Colonic mucosa (tissue), 4 donors: ENCODE data around the gene SUMO2. TPM values are rescaled to one million over a fixed set of nuclear protein-coding genes. Genes with fewer than 3 reads are reported as not detected.
"Not testable (repeated sequence)": the region's sequence is repeated elsewhere in the genome, so short reads cannot be mapped to it uniquely, and the experiment has no call there.

Experiments
- DNase-seq: peaks from one replicate; pipeline ENCODE4 v3.0.0-alpha.2; 2020
- H3K27ac ChIP-seq: fragments of 200-600 bp; one replicate; pipeline ENCODE4 v1.8.0; 2021
- H3K27me3 ChIP-seq: fragments of 200-600 bp; one replicate; pipeline ENCODE4 v1.8.0; 2021
- H3K36me3 ChIP-seq: fragments of 200-600 bp; one replicate; pipeline ENCODE4 v1.8.0; 2021
- H3K4me1 ChIP-seq: fragments of 200-600 bp; one replicate; pipeline ENCODE4 v1.8.0; 2021; ENCODE audit warnings: mild to moderate bottlenecking
- H3K4me3 ChIP-seq: fragments of 200-600 bp; one replicate; pipeline ENCODE4 v1.8.0; 2021
- H3K9ac ChIP-seq, 2 donors: one replicate each; pipeline ENCODE4 v1.7.0; 2013; ENCODE audit warnings: control low read depth in 2 of 2, low read depth in 2 of 2, low read length in 2 of 2
- H3K9me3 ChIP-seq: fragments of 200-600 bp; one replicate; pipeline ENCODE4 v1.8.0; 2021
- CTCF ChIP-seq: fragments of 200-600 bp; IDR thresholded peaks from one replicate; pipeline ENCODE4 v1.8.0; 2022; ENCODE audit warnings: antibody characterized with exemption, mild to moderate bottlenecking
- intact Hi-C: fragments of 100-400 bp; cut with DNase I; formaldehyde crosslinking; loops from one replicate; pipeline ENCODE4 v1.14.1; 2022
- total RNA-seq, 2 donors: library from RNA; stranded (reverse); fragmentation: NEBNext Ultra II Directional in 1 of 2; extraction: Animal tissue kit (Norgen Biotek cat#: 25700) in 1 of 2; gene quantifications; one replicate each; pipeline ENCODE4 v1.2.1, GENCODE V29; 2021
- donor health status: healthy.
- donor health status: DM: no; HTN: no; CAD: no.
- donor health status: DM: no; HTN: no; CAD: no.

The SUMO2 gene
- total RNA-seq, 2 donors from 2014 or later = 298 to 319 TPM

GRCh38 chr17:75133001-75133400 lies 49.8 kb downstream of the SUMO2 start:
- no peak overlapping the region for H3K4me3 ChIP-seq
- no peak overlapping the region for H3K9ac ChIP-seq
- peaks cover 12% of the 10 kb centered on the region for H3K4me1 ChIP-seq
- TF ChIP-seq CTCF = no peak
- H3K27me3 ChIP-seq = no peaks in the 10 kb centered on the region
- H3K9me3 ChIP-seq = no peaks in the 10 kb centered on the region
- intact Hi-C loops = no loop called here
- DNase-seq = no peak
- H3K36me3 ChIP-seq = no peaks in the 10 kb centered on the region
- no peak overlapping the region for H3K27ac ChIP-seq

- H3K36me3 ChIP-seq, H3K9me3 ChIP-seq, H3K27me3 ChIP-seq, intact Hi-C loops, DNase-seq: not testable (repeated sequence)
- H3K9ac ChIP-seq = peak overlapping the region; percentile 82 to 93
- peaks cover 12% of the 10 kb centered on the region for H3K4me1 ChIP-seq
- H3K4me3 ChIP-seq = peak overlapping the region; percentile 83
- H3K27ac ChIP-seq = peak overlapping the region; percentile 94
Observed at GRCh38 chr17:75132018-75133000, 50.5 kb downstream of the SUMO2 start.

GRCh38 chr17:75131278-75132017 lies 51.3 kb downstream of the SUMO2 start, which contains the start of gene NT5C:
Gene NT5C, minus strand, starts transcription at chr17:75131742. Its CDS starts 35 bp downstream, at chr17:75131707.
- no peaks in the 10 kb centered on the region for H3K27me3 ChIP-seq
- peak; percentile 74 for TF ChIP-seq CTCF
- peak; percentile 90 for DNase-seq
- H3K4me1 ChIP-seq = peaks cover 12% of the 10 kb centered on the region
- H3K9ac ChIP-seq = peak within 1 kb of the TSS; percentile 82 to 93
- no peaks in the 10 kb centered on the region for H3K36me3 ChIP-seq
- no peaks in the 10 kb centered on the region for H3K9me3 ChIP-seq
- intact Hi-C loops = loop anchor here (1.0 kb wide), 1 partner anchor 17 kb away; no protein-coding TSS in a partner anchor
- H3K27ac ChIP-seq = peak within 1 kb of the TSS; percentile 94
- peak within 1 kb of the TSS; percentile 83 for H3K4me3 ChIP-seq

- peak overlapping the region; percentile 82 to 93 for H3K9ac ChIP-seq
- H3K36me3 ChIP-seq = no peaks in the 10 kb centered on the region
- no peaks in the 10 kb centered on the region for H3K27me3 ChIP-seq
- no peaks in the 10 kb centered on the region for H3K9me3 ChIP-seq
- H3K4me3 ChIP-seq = peak overlapping the region; percentile 83
- intact Hi-C loops = loop anchor here (1.0 kb wide), 1 partner anchor 16 kb away; no protein-coding TSS in a partner anchor
- peaks cover 12% of the 10 kb centered on the region for H3K4me1 ChIP-seq
- peak; percentile 36 for TF ChIP-seq CTCF
- DNase-seq = peak; percentile 60
- peak overlapping the region; percentile 94 for H3K27ac ChIP-seq
Observed at GRCh38 chr17:75130632-75131277, 52.0 kb downstream of the SUMO2 start.

GRCh38 chr17:75130059-75130631 lies 52.6 kb downstream of the SUMO2 start:
- intact Hi-C loops = no loop called here
- peak overlapping the region; percentile 94 for H3K27ac ChIP-seq
- peak overlapping the region; percentile 38 to 82 for H3K9ac ChIP-seq
- H3K4me1 ChIP-seq = peaks cover 15% of the 10 kb centered on the region
- peak overlapping the region; percentile 83 for H3K4me3 ChIP-seq
- H3K27me3 ChIP-seq = no peaks in the 10 kb centered on the region
- DNase-seq = no peak
- no peaks in the 10 kb centered on the region for H3K9me3 ChIP-seq
- TF ChIP-seq CTCF = no peak
- no peaks in the 10 kb centered on the region for H3K36me3 ChIP-seq
